ENCODE data around the gene CAMTA1.
"Not testable (repeated sequence)": the region's sequence is repeated elsewhere in the genome, so short reads cannot be mapped to it uniquely, and the experiment has no call there.

The CAMTA1 gene

DNA sequence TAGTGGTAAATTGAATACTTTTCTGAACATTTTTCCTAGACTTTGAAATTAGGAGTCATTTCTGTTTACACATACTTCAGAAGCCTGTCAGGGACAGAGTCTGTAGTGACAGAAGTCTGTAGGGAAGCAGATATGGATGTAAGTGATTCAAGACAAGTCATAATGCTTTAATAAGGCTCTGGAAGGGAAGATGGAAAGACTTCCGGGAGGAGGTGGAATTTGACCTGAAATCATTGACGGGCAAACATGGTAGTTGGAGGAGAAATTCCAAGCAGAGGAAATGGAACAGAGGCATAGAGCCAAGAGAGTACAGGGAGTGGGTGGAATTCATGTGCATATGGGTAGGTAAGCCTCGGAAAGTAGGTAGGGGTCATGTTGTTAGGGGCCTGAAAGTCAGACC is 22.5 kb downstream of the CAMTA1 start:
- DNase-seq (ENCODE audit: low read depth in 3 of 3), result no peak

DNA sequence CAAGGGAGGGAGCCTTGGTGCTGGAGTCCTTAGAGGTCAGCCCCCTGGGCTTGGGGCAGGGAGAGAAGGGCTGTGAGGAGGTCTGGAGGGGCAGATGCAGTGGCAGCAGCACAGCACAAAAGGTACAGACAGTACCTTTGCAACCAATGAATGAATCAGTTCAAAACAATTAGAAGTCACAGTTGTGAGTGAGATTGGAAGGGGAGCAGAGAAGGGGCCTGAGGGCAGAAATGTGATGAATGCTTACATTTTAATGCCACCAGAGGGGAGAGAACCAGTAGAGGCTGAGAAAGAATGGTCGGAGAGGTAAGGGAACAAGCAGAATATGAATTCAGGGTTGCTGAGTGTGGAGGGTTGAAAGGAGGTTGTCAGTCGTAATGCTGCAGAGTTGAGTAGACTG is 24.2 kb downstream of the CAMTA1 start:
- no peak for DNase-seq (ENCODE audit: low read depth in 3 of 3)

DNA sequence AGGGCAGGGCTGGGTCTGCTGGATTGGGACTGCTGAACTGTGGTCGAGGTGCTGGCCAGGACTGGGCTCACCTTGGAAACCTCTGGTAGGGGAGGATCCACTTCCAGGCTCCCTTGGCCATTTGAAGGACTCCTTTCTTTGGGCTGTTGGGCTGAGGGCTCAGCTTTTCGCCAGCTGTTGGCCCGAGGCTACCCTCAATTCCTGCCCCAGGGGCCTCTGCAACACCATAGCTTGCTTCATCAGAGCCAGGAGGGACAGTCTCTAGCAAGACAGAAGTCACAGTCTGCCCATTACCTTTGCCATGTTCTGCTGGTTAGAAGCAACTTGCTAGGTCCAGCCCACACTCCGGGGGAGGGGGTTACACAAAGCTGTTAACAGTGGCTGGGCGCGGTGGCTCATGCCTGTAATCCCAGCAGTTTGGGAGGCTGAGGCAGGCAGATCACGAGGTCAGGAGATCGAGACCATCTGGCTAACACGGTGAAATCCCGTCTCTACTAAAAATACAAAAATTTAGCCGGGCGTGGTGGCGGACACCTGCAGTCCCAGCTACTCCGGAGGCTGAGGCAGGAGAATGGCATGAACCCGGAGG is 25.0 kb downstream of the CAMTA1 start:
- not testable (repeated sequence) for DNase-seq (ENCODE audit: low read depth in 3 of 3)

DNA sequence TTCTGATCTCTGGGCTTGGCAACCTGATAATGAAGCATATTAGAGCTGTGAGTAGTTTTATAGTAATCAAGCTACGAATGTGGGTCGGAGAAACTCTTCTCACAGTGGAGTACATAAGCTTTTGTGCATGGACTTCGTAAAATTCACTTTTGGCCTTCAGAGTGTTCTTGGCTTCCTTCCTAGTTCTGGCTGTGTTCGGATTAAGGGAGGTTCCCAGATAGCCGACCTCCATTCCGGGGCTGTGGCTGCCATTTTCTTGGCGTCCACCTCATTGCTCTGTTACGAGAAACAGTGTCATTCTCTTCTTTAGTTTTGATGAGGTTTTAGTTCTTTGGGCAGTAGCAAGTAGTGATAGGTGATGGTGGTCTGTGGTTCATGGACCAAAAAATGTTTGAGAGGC is 26.3 kb downstream of the CAMTA1 start:
- DNase-seq (ENCODE audit: low read depth in 3 of 3), result no peak

DNA sequence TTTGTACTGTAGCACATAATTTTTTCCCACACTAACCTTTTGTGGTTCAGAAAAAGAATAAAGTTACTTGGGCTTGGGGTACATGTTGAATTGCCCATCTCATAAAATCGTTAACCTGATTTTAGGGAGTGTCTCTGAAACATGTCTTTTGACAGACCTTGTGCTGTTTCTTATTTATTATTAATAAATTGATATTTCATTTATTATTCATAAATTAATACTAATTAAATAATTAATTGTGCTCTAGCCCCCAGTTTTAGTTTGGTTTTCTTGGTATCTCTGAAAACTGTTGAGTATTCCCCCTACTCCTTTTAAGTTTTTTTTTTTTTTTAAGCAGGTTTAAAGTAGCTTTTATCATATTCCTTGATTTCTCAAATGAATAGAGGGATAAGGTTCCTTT is 27.9 kb downstream of the CAMTA1 start:
- no peak for DNase-seq (ENCODE audit: low read depth in 3 of 3)

DNA sequence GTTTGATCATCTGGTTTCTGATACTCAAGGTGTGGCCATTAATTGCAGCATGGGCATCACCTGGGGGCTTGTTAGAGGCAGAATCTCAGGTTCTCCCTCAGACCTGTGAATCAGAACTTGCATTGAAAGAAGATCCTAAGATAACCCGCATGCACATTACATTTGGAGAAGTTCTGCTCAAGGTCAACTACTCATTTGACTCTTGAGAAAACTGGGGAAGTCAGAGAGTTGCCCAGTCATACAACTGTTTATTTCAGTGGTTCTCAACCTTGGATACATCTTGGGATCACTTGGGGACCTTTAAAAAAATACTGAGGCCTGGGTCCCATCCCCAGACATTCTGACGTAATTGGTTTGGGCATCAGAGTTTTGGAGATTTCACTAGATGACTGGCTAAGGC is 30.5 kb downstream of the CAMTA1 start:
- no peak for DNase-seq (ENCODE audit: low read depth in 3 of 3)

DNA sequence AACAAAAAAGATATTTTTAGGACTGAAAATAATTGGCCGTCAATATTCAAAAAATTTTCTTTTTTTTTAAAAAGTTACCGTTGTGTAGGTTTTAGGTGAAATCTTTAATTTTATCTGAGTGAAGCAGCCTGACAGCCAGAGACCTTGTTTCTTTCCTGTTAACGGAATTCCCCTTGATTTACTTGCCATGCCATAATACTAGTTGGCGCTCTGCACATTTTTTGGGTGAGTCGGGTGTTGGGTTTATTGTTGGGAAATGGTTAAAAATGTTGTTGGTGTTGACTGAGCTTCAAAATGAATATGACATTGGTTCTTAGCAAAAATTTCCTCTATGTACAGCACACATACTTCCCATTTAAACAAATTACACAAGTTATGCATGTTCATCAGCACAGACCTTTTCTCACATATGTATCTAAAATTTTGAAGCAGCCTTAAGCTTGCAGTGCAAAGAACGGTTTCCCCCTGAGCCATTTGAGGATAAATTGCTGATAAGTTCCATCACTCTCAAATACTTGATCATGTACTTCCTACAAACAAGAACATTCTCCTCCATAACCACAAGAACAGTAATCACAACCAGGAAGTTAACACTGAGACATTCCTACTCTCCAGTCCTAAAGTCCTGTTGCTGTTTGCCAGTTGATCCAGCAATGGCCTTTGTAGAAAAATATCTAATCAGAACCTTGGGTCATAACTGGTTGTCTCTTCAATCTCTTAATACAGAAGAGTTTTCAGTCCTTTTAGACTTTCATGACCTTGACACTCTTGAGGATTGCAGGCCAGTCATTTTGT is 34.2 kb downstream of the CAMTA1 start:
- DNase-seq (ENCODE audit: low read depth in 3 of 3), result no peak

DNA sequence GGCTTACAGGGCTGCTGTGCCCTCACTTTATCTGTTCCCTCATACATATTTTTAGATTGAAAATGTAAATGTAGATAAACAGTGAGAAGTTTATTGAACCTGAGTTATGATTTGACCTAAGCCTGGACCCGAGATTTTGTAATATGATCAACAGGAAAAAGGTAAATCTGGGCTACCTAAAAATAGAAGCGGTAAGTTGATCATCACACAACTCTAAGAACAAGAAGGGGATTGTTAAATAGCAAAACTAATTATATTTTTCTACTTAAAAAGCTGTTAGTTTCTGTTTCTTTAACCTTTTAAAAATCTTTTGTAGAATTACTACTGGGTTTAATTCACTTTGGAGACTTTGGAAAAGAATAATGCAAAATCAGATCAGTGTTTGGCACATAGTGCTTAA is 35.6 kb downstream of the CAMTA1 start:
- no peak for DNase-seq (ENCODE audit: low read depth in 3 of 3)

DNA sequence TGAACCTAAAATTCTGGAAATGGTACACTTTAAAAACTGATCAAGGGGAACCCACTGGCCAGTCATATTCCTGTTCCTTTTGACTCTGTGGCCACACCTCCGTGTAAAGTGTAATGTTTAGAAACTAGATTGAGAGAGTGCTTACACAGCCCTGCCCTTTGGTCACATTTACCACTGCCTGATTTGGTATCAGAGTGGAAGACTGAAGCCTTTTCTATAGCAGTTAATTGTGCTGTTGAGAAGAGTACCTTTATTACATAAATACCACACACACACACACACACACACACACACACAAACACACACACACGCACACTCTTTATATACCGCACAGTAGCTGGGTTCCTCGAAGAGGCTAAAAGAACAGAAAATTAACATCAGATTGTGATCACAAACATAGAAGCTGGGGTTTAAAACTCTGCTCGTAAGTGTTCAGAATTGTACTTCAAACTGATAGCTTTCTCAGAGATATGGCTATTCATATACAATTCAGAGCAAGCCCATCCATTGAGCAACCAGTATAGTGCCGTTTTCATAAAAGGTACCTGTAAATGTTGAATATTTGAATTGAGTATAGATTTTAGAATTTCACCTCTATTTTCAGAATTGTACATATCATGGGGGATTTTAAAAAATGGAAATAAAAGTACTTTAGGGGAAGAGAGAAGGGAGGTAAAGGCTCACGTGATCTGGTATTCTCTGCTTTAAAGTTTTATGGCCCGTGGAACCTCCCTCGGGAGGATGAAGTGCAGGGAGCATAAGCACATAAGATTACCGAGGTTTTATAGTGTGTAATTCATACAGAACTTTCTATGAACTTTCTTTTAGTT is 37.5 kb downstream of the CAMTA1 start:
- no peak for DNase-seq (ENCODE audit: low read depth in 3 of 3)

DNA sequence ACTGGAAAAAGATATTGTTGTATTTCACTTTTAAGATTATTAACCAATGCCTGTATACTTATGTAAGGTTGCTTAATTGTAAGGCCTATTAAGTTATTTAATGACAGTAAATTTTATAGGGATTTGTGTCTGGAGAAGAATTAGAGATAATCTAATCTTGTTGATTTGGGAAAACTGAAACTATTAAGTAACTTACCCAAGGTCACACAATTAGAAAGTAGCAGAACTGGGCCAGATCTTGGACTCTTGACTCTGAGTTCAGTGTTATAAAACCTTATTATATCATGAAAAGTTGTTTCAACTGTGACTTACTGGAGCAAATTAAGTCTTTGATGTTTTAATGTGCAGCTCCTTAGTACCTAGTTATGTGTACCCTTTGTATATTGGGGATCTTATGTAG is 38.5 kb downstream of the CAMTA1 start:
- no peak for DNase-seq (ENCODE audit: low read depth in 3 of 3)

DNA sequence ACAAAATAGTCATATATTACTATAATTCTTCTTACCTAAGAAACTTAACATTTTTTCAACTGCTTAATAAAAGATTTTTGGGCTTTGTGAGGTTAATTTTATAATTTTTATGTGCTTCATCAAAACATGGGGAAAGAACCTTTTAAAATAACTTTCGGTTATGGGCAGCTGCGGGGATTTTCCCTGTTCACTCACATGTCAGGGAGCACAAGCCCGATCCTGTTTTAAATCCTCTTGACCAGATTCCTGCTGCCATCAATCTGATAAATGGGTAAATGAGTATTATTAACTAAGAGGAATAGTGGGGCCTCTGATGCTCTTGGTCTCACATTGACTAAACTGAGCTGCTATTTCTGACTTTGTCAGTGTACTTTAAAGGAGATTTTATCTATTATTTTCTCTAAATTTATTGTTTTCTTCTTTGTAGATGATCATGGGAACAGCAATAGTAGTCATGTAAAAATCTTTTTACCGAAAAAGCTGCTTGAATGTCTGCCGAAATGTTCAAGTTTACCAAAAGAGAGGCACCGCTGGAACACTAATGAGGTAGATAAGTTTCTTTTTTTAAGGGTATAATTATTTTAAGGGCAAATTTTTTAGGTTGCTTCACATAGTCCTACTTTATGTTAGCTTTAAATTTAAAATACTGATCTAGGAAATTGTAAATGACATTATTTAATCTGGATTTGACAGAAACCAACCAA is 39.6 kb downstream of the CAMTA1 start:
- DNase-seq (ENCODE audit: low read depth in 3 of 3), result no peak

DNA sequence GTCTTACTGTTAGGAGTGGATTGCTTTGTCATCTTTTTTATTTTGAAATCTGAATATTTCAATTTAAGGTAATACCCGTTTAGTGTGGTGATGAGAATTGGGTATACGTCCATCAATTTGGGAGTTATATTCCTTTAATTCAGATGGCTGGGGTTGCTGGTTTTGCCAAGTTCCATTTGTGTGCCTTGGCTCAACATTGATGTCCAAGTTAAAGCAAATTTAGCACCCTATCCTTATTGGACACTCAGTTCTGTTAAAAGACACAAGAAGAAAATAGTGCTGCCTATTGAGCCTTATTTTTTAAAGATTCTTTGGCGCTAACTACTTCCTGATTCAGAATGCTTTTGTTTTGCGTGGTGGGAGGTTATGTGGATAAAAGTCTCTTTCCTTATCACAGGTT is 40.6 kb downstream of the CAMTA1 start:
- DNase-seq (ENCODE audit: low read depth in 3 of 3), result no peak

DNA sequence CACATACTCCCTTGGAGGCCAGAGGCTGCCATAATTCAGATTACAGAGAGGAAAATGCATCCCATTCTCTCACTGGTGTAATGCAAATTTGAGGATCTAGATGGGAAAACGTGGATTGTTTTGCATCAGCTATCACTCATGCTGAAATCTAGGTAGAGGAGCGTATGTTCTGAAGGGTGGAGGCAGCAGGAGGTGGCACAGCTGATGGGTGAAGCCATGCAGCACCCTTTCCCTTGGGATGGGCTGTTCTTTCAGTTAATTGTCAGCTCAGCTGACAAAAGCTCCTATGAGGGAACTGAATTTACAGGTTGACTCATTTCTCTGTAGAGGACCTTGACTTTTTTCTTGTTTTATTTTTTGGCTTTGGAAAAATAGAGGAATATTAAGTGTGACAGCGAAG is 41.8 kb downstream of the CAMTA1 start:
- no peak for DNase-seq (ENCODE audit: low read depth in 3 of 3)

DNA sequence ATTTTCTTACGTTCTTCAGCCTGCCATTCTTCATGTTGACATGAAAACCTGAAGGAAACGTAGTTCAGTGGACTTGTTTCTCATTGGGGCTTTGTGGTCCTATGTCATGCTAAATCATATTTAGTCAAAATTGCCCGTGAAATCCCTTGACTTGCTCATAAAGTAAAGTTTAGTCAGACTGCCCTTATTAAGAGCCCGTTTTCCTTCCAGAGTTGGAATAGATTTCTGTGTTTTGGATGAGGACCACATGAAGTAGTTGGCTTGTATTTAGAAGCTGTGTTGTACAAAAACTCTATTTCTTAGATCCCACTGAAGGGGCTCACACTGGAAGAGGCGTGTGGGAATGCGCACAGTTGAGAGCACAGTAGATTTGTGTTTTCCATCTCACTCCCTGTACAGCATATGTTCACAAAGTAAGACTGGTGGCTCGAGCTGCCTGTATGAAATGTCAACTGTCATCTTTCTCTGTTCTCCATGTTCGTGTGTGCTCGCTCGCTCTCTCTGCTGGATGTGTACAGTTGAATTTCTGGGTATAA is 42.4 kb downstream of the CAMTA1 start:
- no peak for DNase-seq (ENCODE audit: low read depth in 3 of 3)

DNA sequence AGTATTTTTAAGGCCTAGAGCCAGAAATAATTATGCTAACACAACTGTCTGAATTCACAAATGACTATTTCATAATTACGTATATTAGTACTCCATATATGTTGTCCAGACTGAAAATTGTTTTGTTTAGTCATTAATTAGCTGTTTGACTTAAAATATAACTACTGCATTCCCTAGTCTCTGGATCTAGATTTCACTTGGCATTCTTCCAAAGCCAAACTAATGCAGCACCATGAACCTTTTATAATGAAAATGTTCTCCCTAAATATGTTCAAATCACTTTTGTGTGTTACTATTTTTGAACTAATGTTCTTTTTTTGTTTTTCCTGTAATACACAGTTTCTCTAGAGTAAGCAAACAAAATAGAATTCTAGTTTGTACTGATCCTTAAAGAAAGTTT is 46.1 kb downstream of the CAMTA1 start:
- no peak for DNase-seq (ENCODE audit: low read depth in 3 of 3)

DNA sequence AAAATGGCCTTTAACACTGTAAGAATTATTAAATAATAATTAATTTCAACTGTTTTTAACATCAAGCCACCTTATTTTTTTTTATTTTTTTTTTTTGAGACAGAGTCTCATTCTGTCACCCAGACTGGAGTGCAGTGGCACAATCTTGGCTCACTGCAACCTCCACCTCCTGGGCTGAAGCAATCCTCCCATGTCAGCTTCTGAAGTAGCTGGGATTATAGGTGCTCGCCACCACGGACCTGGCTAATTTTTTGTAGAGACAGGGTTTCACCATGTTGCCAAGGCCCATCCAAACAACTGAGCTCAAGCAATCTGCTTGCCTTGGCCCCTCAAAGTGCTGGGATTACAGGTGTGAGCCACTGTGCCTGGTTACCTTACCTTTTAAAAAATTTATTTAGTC is 46.8 kb downstream of the CAMTA1 start:
- not testable (repeated sequence) for DNase-seq (ENCODE audit: low read depth in 3 of 3)

DNA sequence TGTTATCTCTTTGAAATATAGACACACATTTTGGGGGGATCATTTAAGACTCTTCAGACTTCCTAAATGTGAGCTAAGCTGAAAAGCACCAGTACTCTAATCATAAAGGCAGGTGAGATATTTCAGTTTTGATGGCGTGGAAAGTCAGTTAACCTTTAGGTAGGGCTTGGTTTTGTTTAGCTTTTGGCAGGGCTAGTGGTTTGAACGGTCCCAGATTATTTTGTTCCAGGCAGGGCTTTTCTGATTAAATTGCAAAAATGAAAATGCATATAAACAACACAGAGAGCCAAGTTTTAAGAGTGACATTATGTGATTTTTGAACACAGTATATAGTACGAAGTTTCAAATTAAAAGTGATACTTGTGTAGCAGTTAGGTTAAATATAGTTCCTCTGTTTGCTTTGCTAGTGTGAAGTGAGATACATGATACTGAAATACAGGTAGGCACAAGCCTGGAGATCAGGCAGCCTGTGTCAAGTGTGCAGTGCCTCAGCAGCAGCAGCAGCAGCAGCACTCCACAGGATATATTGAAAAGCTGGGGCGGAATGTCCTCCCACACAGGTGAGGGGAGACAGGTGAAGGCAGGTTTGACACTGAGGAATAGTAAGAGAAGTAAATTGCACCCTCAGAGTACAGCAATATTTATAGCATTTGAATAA is 47.4 kb downstream of the CAMTA1 start:
- no peak for DNase-seq (ENCODE audit: low read depth in 3 of 3)

DNA sequence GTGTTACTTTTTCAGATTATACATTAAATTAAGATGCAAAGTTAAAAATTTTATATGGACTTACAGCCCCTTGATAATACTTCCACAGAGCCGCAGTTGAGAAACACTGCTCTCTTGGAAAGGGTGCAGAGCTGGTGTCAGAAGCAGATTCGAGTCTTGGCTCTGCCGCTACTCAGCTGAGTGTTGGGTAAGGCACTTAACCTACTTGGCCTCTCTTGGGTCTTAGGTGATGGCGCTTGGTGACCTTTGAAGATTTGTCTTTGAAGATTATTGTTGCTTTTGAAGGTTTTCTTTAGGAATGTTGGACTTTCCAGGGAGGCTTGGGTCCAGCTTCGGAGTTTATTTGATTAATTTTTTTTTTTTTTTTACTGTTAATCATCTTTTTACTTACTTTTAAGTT is 48.5 kb downstream of the CAMTA1 start:
- DNase-seq (ENCODE audit: low read depth in 3 of 3), result no peak

DNA sequence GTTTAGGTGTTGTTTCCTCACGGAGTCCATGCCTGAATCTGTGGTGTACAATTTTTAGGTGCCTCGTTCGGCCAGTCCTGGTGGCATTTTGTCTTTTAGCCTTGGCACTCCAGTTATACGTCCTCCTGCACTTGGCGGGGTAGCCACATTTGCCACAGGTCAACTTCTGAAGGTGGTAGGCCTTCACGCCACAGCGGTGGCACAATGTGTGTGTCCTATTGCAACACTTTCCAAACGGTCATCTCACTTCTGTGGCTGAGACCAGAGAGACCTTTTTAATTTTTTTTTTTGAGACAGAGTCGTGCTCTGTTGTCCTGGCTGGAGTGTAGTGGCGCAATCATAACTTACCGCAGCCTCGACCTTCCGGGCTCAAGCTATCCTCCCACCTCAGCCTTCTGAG is 49.1 kb downstream of the CAMTA1 start:
- DNase-seq (ENCODE audit: low read depth in 3 of 3), result no peak

DNA sequence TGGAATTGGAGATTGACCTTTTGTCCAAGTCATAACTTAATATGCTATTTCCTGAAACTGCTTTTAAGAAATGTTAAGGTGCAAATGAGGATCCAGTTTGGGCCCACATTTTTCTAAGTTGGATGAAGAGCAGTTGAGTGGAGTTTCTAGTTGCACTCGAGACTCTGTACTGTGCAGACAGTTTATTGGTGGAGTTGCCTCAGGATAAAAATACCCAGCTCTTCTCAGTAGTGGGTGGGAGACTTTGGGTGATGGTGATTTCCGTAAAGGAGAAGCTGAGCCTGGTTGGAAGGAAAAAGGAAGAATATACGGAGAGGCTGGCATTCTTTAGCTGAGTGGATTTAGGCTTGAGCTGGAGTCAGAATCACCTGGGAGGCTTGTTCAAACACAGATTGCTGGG is 49.9 kb downstream of the CAMTA1 start:
- no peak for DNase-seq (ENCODE audit: low read depth in 3 of 3)

DNA sequence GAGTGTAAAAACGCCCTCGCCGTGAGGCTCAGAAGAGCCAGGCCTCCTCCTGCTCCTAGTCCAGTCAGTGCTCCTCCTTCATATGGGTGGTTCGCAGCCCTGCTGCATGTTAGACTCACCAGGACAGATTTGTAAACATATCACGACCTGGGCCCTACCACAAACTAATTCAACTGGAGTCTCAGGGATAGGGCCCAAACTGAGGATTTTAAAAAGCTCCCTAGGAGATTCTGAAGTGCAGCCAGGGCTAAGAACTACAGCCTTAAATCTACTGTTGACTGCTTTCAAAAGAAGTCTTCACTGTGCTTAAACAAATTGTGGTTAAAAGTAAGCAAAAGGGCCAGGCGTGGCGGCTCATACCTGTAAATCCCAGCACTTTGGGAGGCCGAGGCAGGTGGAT is 57.0 kb downstream of the CAMTA1 start:
- DNase-seq (ENCODE audit: low read depth in 3 of 3), result no peak

All from stimulated activated CD4-positive, alpha-beta T cell treated with anti-CD3 and anti-CD28 coated beads, TNF-alpha, amount 100 ng/mL, for 48 hours (primary cell).